Activated naive CD8-positive, alpha-beta T cell treated with anti-CD3 and anti-CD28 coated beads, Interleukin-2, amount 50 U/mL, for 24 hours (primary cell): ENCODE measurements around the gene SH3D19.
"Not testable (repeated sequence)": the region's sequence is repeated elsewhere in the genome, so short reads cannot be mapped to it uniquely, and the experiment has no call there.

Experiments
- ATAC-seq: fragments of 150-1000 bp; cut with Tn5 transposase; one replicate; pipeline ENCODE4 v1.10.0; 2021
- DNase-seq: peaks from one replicate; pipeline ENCODE4 v3.0.0; 2021
- H3K27ac Mint-ChIP-seq: one replicate; pipeline ENCODE4 v1.8.0; 2021; ENCODE audit warnings: mild to moderate bottlenecking, mixed read lengths
- H3K27me3 Mint-ChIP-seq: one replicate; pipeline ENCODE4 v1.8.0; 2021; ENCODE audit warnings: mixed read lengths
- H3K36me3 Mint-ChIP-seq: one replicate; pipeline ENCODE4 v1.8.0; 2021; ENCODE audit warnings: low read depth, mixed read lengths
- H3K4me1 Mint-ChIP-seq: one replicate; pipeline ENCODE4 v1.8.0; 2021; ENCODE audit warnings: mixed read lengths
- H3K4me3 Mint-ChIP-seq: one replicate; pipeline ENCODE4 v1.8.0; 2021; ENCODE audit warnings: mild to moderate bottlenecking, moderate library complexity, mixed read lengths
- H3K9me3 Mint-ChIP-seq: one replicate; pipeline ENCODE4 v1.8.0; 2021; ENCODE audit warnings: mixed read lengths

SH3D19 gene

DNA sequence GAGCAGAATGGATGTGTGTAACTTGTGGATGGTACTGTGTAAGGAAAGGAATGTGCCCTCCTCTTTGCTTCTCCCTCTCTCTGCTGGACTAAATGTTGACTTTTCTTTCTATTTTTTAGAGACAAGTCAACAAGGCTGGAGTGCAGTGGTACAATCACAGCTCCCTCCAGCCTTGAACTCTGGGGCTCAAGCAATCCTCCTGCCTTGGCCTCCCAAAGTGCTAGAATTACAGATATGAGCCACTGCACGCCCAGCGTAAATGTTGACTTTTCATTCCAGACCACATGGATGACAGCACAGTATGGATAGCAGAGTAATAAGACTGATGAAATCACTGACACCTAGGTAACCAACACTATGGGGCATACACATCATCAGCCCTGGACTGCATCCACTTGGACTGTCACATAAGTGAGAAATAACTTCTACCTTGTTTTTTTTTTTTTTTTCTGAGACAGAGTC, 231.1 kb downstream of the SH3D19 start:
- no peak overlapping the region for H3K27ac Mint-ChIP-seq
- peaks cover 3% of the 10 kb centered on the region for H3K36me3 Mint-ChIP-seq

GRCh38 chr4:151093203-151093602, 232.2 kb downstream of the SH3D19 start:
- H3K36me3 Mint-ChIP-seq: no peaks in the 10 kb centered on the region
- ATAC-seq: no peak
- H3K4me3 Mint-ChIP-seq: no peak overlapping the region

More for the DNA sequence above, 231.1 kb downstream of the SH3D19 start:
- Mint-ChIP-seq H3K4me1 (peaks cover 19% of the 10 kb centered on the region), H3K4me3 (no peak overlapping the region), H3K27me3 (peaks cover 8% of the 10 kb centered on the region), H3K9me3 (no peaks in the 10 kb centered on the region)
- DNase-seq: no peak
- no peak for ATAC-seq

DNA sequence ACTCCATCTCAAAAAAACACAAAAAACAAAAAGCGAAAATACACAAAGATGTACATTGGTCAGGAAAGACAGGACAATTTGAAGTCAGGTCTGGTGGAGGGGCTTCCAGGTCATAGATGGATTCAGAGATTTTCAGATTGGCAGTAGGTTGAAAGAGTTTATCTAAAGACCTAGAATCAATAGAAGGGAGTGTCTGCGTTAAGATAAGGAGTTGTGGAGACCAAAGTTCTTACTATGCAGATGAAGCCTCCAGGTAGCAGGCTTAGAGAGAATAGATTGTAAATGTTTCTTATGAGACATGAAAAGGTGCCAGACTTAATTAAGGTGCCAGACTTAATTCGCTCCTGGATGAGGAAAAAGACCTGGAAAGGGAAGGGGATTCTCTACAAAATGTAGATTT, 232.9 kb downstream of the SH3D19 start:
- H3K4me1 Mint-ChIP-seq: peaks cover 4% of the 10 kb centered on the region
- peaks cover 7% of the 10 kb centered on the region for H3K27me3 Mint-ChIP-seq
- H3K27ac Mint-ChIP-seq: no peak overlapping the region
- no peak for ATAC-seq
- H3K36me3 Mint-ChIP-seq: no peaks in the 10 kb centered on the region
- H3K9me3 Mint-ChIP-seq: no peaks in the 10 kb centered on the region
- no peak for DNase-seq
- no peak overlapping the region for H3K4me3 Mint-ChIP-seq

More at GRCh38 chr4:151093203-151093602, 232.2 kb downstream of the SH3D19 start:
- Mint-ChIP-seq H3K27ac (no peak overlapping the region), H3K9me3 (no peaks in the 10 kb centered on the region), H3K4me1 (peaks cover 8% of the 10 kb centered on the region), H3K27me3 (peaks cover 6% of the 10 kb centered on the region)
- no peak for DNase-seq

DNA sequence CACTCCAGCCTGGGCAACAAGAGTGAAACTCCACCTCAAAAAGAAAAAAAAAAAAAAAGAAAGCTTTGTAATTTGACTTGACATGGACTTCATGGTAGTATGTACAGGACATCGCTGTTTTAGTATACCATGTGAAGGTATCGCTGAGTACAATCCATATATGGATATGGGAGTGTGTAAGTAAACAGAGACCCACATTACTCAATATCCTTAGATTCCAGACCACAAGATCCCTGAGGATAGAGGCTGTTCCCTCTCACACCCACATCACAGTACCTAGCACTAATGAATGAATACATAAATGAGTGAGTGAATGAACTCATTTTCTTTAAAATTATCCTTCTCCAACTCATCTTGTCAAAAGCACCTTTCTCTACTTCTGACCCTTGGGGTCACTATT, 234.4 kb downstream of the SH3D19 start:
- no peak overlapping the region for H3K4me3 Mint-ChIP-seq
- peaks cover 7% of the 10 kb centered on the region for H3K27me3 Mint-ChIP-seq
- no peaks in the 10 kb centered on the region for H3K4me1 Mint-ChIP-seq
- H3K36me3 Mint-ChIP-seq: no peaks in the 10 kb centered on the region
- H3K27ac Mint-ChIP-seq: no peak overlapping the region
- DNase-seq (no peak), ATAC-seq (no peak)
- no peaks in the 10 kb centered on the region for H3K9me3 Mint-ChIP-seq

GRCh38 chr4:151087467-151087866, 237.9 kb downstream of the SH3D19 start:
- ATAC-seq: no peak
- no peak overlapping the region for H3K4me3 Mint-ChIP-seq
- H3K4me1 Mint-ChIP-seq: no peaks in the 10 kb centered on the region
- H3K27me3 Mint-ChIP-seq: peaks cover 4% of the 10 kb centered on the region
- H3K27ac Mint-ChIP-seq: no peak overlapping the region
- no peaks in the 10 kb centered on the region for H3K36me3 Mint-ChIP-seq
- DNase-seq: no peak
- no peaks in the 10 kb centered on the region for H3K9me3 Mint-ChIP-seq

- H3K9me3 Mint-ChIP-seq, H3K27me3 Mint-ChIP-seq, H3K4me1 Mint-ChIP-seq, H3K36me3 Mint-ChIP-seq, H3K4me3 Mint-ChIP-seq, DNase-seq, H3K27ac Mint-ChIP-seq: not testable (repeated sequence)
- peak; percentile 65 for ATAC-seq
Observed at GRCh38 chr4:151077978-151078377, 247.4 kb downstream of the SH3D19 start.

- no peak overlapping the region for H3K4me3 Mint-ChIP-seq
- H3K4me1 Mint-ChIP-seq: peaks cover 5% of the 10 kb centered on the region
- DNase-seq (no peak), ATAC-seq (no peak)
- H3K27me3 Mint-ChIP-seq: no peaks in the 10 kb centered on the region
- no peaks in the 10 kb centered on the region for H3K36me3 Mint-ChIP-seq
- H3K9me3 Mint-ChIP-seq: no peaks in the 10 kb centered on the region
- no peak overlapping the region for H3K27ac Mint-ChIP-seq
Observed at GRCh38 chr4:151074416-151074916, 250.9 kb downstream of the SH3D19 start.
